GF-D8 (cell line): ENCODE results near the gene DBNDD1.
A peak's percentile ranks its signal among the peaks of the same experiment; 100 is the strongest.
"Not testable (repeated sequence)": the region's sequence is repeated elsewhere in the genome, so short reads cannot be mapped to it uniquely, and the experiment has no call there.

ENCODE experiments used
- DNase-seq: peaks from one replicate; lab custom pipeline; 2025; lab: John Stamatoyannopoulos, UW

The DBNDD1 gene

DNA sequence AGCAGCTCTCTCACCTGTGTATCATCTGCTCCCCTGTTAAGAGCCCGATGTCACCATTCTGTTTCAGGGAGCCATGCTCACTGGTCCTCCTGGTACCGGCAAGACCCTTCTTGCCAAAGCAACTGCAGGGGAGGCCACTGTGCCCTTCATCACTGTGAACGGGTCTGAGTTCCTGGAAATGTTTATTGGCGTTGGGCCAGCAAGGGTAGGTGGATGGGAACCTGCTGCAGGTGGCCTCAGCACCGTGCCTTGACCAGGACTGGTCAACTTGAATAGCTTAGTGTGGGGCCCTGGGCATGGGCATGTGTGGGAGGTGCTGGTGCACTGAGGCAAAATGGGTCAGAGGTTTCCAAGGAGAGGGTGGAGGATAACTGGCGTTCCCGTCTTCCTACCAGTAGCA is 28.5 kb downstream of the DBNDD1 start:
- DNase-seq: no peak

DNA sequence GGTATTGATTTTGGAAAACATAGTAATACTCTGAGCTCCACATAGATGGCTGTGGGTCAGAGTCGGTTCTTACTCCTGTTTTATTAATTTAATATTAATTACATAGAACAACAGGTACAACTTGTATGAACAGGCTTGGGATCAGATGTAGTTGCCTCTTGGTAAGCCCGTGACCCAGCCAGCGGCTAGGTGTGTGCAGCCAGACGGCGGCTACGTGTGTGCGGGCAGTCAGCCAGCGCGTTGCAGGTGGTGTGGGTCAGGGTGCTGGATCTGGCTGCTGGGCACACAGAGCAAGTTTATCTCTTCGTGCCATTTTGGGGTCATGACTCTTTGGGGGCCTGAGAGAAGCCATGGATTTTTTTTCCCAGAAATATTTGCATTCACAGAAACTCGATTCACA is 30.3 kb downstream of the DBNDD1 start:
- DNase-seq: no peak

DNA sequence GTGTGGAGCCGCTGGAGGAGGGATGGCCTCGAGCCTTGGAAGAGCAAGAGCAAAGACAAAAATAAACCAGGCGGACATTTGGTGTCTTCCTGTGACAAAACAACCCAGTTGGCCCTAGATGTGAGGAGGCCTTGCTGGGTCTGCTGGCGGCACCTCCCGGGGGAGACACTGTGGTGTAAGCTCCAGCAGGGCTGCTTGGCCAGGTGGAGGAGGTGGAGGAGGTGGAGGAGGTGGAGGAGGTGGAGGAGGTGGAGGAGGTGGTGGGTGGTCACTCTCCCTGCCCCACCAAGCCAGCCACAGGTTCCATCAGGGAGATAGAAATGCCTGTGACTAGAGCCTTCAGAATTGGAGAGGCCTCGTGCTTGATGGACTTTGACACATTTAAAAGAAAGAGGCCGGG is 32.1 kb downstream of the DBNDD1 start:
- no peak for DNase-seq

DNA sequence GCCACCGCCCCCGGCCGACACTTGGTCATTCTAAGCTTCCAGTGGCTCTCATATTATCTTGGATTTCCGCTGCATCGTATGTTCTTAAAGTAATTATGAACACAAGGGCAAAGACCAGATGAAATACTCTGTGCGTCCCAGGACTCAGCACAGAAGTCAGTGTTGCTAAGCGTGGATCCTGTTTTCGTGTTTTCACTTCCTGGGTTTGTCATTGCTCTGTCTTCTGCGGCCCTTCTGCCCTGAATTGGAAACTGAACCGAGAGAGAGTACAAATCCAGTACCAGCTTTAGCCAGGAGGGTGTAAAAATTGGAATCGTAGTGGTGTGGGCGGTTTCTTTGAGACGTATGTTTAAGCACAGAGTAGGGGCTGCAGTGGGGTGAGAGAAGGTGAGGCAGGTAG is 32.7 kb downstream of the DBNDD1 start:
- no peak for DNase-seq

DNA sequence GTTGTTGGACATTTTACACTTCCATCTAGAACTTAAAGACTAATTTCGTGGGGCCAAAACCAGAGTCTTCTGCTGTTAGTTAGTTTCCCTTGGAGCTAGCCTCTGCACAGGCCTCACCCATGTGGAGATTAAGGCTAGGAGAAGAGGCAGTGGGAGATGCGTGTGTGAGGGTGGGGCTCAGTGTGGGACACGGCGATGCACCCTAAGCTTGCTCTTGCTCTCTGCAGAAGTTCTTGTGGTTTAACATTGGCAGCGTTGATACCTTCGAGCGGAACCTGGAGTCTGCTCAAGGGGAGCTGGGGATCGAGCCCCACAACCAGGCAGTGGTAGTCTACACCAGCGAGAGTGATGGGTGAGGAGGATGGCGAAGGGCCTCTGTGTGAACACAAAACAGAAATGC is 34.0 kb downstream of the DBNDD1 start:
- DNase-seq: no peak

DNA sequence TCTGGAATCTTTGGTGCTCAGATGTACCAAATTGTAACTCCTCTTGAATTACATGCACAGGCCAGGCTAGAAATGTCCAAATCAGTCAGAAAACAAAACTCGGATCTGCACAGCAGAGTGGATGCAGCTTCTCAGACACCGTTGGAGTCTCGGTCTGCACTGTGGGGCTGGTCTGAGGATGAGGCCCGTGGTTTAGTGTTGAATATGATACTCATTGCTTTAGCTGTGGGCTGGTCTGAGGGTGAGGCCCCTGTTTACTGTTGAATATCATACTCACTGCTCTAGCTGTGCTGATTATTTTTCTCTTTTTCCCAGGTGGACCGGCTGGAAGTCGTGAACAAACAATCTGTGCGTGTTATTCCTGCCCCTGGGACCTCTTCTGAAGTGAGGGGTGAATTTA is 35.0 kb downstream of the DBNDD1 start:
- DNase-seq: no peak

DNA sequence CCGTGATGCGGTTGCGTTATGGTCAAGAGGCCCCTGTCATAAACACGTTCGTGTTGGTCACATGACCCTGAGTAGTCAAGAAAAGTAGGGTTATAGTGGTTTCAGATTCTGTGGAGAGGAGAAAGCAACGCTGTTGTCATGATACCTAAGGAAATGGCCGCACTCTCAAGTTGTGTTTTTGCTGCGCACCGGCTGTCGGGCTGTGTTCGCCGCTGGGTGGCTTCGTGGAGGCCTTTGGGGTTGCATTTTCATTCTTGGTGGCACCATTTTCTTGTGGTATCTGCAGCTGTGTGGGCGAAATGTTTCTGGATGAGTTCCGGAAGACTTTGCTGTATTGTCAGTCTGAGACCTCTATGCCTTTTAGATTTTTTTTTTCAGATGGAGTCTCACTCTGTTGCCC is 35.7 kb downstream of the DBNDD1 start:
- no peak for DNase-seq

DNA sequence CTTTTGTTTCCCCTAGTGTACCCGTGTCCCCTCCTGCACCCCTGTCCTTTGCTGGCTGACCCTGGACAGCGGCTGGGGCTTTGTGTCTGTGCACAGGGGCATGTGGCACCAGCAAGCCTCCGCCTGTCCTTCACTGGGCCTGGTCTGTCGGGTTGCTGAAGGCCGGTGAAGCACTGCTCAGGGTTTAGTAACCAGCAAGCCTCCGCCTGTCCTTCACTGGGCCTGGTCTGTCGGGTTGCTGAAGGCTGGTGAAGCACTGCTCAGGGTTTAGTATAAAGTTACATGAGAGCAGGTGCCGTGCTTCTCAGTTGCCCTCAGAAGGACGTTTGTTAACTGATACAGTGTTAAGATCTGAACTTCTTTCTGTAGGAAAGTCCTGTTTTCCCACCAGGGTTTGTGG is 36.9 kb downstream of the DBNDD1 start:
- no peak for DNase-seq

DNA sequence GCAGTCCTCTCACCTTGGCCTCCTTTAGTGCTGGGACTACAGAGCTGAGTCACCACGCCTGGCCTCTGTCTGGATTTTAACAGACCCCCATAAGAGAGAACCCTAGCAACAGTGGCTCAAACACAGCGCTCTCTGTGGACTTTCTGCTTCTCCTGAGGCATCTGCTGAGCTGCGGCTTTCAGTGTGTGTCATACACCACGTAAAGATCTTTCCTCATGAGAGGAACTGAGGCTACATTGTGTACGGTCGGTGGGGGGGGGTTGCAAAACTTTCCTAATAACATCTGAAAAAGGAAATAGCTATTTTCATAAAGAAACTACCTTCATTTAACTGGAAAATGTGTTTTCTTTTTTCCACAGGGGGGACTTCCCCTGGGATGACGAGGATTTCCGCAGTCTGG is 37.8 kb downstream of the DBNDD1 start:
- no peak for DNase-seq

DNA sequence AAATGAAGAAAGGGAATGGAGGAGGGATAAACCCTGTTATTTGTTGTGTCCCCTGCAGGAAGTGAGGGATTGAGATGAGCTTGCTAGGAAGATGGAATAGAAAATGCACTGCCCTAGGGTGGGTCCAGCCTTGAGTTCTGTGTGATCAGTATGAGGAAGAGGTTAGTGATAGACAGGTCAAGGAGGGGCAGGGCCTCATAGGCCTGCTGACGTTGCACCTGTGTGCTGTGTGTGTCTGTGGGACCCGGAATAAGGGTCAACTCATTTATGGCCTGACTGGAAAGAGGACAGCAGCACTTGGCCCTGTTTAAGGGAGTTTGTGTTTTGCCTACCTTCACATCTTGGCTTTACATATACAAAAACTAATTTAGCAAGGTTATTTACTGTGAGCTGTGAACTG is 44.4 kb downstream of the DBNDD1 start:
- no peak for DNase-seq

DNA sequence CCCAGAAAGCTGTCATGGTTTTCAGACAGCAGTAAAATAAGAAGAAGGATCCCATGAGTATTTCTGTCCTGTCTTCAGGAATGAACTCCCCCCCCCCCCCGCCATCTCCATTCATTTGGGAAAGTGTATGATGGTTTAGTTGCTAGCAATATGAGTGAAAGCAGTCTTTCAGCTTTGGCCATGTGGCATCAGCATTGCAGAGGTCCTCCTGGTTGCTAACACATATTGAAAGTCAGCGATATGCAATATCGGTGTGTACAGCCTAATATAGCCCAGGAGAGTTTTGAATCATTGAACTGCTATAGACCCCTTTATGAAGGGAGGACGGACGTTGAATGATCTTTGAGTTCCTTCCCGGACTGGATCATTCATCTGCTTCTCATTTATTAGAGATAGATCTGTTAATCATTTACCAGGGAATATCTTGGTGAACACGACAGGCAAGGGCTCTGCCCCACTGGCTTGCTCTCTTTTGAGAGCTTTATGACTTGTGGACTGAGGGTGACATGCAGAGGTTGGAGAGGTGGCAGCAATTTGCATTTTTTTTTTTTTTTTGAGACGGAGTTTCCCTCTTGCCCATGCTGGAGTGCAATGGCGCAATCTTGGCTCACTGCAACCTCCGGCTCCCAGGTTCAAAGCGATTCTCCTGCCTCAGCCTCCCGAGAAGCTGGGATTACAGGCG is 45.5 kb downstream of the DBNDD1 start:
- no peak for DNase-seq

DNA sequence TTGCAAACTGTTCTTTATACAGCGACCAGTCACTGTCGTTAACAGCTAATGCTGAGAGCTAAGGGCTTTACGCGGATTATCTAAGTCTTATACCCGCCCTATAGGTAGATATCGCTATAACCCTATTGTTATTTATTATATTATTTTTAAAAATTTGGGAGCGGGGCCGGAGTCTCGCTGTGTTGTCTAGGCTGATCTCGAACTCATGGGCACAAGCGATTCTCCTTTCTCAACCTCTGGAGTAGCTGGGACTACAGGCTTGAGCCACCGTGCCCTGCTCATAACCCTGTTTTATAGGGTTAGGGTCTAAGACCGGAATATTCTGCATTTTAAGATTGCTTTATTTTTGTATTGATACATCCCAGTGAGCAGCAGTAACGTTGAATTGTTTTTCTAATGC is 46.0 kb downstream of the DBNDD1 start:
- DNase-seq: no peak

DNA sequence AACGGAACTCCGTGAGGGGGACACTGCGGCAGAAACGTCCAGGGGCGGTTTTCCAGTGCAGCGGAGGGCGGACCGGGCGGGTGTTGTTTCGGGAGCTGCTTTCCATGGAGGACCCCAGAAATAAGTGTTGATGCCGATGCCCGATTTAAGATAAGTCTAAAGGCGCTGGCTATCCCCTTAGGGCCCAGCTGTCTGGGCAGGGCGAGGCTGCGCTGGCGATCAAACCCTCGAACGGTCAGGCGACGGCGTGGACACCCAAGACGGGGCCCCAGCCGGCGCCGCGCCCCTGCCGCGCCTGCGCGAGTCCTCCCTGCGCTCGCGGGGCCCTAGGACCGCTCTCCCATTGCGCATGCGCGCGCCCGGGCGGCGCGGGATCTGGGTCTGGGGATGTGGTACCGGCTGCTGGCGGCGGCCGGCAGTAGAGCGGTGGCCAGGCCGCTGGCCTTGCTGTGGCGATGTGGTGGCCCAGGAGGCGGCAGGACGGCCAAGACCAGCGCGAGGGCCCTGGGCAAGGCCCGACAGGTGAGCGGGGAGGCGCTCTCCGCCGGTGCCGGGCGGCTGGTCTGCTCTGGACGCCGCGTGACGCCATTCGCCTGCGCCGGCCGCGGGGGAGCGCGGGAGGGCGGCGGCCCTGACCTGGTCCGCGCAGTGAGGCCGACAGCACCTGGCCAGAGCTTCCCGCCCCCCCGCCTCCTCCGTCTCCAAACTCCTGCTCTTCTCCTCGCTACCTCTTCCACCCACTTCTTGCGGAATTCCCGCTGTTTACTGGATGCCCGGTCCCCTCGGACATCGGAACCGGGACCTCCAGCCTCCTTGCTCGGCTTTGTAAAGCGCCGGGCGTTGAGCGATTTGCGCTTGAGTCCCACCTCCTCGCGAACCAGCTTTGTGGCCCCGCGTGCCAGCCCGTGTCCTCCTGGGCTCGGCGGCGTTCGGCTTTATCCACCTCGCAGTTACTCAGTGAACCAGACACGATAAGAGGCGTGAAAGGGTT is 46.7 kb downstream of the DBNDD1 start:
- DNase-seq: peak; percentile 70

DNA sequence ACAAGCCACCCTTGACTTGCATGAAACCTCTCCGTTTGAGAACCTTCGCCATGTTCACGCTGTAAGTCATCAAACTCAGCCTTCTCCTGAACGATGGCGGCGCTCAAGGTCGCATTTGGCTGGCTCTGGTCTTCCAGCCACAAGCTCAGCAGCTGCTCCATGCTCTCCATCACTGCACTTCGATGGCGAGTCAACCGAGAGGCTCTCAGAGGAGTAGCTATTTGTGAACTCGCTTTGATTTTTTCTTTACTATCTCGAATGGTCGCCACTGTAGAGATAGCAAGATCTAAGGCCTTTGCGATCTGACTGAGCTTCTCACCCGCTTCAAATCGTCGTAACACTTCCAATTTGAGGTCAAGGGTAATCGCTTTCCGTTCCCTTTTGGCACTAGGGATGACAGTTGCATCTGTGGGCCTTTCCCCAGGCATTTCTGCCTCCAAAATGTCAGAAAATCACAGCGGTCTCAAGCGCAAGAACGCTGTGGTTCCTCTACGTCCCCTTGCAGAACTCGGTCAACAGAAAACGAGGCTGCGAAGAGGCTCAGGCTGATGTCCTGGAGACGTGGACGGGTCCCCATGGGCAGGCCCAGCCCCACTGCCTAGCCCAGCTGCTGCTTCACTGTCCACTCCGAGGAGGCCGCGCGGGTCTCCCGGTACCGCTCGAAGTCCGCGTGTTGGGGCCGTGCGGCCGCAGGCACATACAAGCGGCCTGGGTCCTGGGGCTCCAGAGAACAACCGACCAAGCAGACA is 47.6 kb downstream of the DBNDD1 start:
- DNase-seq: no peak

DNA sequence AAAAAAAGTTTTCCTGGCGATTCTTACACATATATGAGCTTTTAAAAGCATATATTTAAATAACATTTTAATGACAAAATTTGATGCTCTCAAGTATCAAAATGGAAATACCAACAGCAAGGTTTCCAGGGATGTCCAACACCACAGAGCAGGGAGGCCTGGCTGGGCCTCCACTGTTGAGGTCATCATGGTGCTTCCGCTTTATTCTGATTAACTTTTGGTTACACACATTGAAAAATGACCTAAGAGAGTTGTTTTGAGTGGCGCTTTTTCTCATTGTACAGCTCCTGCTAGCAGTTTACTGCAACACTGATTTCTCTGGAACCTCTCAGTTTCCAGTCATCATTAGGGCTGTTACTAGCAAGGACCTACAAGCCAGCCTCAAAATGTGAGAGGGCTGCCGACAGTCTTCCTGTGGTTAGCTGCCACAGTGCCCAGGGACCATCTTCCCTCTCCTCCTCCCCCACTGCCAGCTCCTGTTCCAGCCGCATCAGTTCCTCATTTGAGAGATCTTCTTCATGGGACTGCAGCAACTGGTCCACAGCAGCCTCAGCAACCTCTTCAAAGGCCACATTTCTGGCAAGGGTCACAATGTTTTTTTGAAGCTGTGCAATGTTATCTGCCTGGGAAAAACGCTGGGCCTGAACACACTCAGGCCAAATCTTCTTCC is 49.4 kb downstream of the DBNDD1 start:
- DNase-seq: peak; percentile 81

DNA sequence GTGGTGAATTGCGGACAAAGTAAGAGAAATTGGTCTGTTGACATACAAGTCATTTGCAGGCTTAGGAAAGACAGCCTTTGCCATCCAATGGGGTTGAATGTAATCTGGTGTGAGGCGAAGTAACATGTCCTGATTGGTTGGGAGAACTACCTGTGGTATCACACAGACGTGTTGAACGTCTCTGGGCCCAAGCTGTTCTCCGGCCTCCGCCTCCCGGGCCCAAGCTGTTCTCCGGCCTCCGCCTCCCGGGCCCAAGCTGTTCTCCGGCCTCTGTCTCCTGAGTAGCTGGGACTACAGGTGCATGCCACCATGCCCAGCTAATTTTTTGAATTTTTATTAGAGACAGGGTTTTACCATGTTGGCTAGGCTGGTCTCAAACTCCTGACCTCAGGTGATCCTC is 51.2 kb downstream of the DBNDD1 start:
- DNase-seq: not testable (repeated sequence)

DNA sequence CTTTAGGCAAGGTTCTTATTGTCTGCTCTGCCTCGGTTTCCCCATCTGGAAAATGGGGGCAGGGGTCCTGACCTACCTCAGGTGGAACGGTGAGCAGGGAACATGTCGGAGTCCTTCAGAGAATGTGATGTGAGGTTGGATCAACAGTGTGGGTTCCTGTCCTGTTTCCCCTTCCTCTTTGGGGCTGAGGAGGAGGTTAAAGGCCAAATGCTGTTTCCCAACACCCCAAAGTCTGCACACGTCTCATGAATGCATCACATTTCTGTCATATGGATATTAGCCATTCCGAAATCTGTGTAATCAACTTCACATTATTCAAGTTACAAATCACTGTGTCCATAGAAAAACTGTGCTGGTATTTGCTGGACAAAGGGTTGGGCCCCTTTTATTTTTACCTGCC is 51.8 kb downstream of the DBNDD1 start:
- DNase-seq: not testable (repeated sequence)

DNA sequence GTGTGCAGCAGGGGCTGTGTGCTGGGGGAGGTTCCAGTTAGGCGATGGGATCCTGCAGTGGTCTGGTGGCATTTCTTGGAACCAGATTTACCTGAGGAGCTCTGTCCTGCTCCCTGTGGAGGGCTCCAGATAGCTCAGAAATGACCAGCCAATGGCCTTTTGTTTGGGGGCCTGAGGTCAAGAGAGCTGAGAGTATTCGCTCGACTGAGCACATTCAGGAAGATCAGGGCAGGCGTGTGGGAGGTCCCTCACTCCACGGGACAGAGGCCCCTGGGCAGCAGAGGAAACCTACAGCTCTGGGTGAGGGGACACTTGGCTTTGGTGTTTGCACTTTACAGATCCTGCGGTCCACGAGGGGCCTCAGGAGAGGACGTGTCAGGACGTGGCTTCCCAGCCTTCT is 52.5 kb downstream of the DBNDD1 start:
- no peak for DNase-seq

DNA sequence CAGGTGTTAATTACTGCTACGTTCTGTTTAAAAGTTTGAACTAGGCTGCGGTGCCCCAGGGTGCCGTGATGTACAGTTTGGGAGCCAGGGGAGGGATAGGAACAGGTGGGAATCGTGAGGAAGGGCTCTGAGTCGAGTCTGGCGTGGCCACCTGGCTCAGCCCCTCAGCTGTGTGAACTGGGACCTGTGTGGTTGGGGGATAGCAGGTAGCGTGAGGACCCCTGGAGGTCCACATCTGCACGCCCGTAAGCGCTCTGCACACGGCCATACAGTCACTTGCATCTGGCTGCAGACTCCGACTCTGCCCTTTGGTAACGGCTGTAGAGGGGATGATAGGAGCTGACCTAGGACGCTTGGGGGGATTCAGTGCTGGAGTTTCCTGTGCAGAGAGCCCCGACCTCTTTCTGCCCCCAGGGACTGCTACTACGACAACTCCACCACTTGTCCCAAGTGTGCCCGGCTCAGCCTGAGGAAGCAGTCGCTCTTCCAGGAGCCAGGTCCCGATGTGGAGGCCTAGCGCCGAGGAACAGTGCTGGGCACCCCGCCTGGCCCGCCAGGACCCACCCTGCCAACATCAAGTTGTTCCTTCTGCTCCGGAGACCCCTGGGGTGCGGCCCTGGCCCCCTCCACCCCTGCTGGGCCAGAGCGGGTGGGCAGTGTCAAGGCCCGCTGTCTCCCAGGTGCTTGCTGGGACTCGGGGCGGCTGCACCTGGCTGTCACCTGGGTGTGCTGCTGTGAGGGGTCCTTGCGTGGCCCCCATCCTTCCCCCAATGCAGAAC is 53.6 kb downstream of the DBNDD1 start:
- DNase-seq: no peak

DNA sequence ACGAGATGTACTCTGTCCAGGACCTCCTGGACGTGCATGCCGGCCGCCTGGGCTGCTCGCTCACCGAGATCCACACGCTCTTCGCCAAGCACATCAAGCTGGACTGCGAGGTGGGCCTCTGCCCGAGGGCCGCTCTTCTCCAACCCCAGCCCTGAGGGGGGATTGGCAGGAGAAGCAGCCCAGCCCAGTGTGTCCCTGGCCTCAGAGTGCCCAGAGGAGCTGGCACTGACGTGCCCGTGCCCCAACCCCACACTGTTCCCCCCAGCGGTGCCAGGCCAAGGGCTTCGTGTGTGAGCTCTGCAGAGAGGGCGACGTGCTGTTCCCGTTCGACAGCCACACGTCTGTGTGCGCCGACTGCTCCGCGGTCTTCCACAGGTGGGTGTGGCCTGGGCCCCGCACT is 55.1 kb downstream of the DBNDD1 start:
- no peak for DNase-seq

DNA sequence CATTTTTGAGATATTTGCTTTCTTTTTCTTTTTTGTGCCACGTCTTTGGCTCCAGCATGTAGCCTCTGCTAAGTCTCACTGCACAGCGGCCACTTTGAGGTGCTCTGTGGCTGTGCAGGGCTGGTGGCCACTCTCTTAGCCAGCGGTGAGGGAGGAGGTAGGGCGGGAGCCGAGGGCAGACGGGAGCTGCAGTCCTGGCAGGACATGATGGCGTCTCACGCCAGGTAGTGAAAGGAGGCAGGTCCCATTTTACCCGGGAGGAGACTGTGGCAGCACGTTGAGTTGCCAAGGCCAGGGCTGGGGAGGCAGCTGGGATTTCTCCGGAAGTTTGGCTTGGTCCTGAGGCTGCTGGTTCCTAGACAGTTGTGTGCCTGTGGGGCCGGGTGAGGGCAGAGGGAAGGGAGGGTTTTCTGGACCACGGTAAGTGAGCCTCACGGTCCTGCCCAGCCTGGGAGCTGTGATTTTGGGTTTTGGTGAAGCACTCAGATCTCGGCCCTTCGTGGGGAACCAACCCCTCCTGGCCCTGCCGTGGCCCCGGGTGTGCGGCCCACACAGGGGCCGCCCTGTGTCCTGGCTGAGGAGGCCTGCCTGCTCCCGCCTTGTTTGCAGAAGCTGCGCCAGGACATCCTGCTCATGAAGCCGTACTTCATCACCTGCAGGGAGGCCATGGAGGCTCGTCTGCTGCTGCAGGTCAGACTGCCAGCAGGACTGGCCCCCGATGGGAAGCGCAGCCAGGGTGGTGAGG is 56.3 kb downstream of the DBNDD1 start:
- no peak for DNase-seq
